Body of pancreas (tissue), 4 donors: ENCODE results near the gene TBL1X. TPM values are rescaled to one million over a fixed set of nuclear protein-coding genes. Genes with fewer than 3 reads are reported as not detected.

Source experiments
- ATAC-seq: fragments of 150-250 bp; one replicate; pipeline ENCODE4 v1.9.1; 2016
- DNase-seq, 4 donors: peaks; one replicate each; pipeline ENCODE4 v3.0.0-alpha.2; 2019
- H3K27ac ChIP-seq, 4 donors: fragments of 200-600 bp; sonication (generic); 1 replicate in 3 of 4; 2 replicates in 1 of 4; pipeline versions ENCODE4 v1.5.1 to v1.6.1; 2016 to 2019; ENCODE audit warnings: mild to moderate bottlenecking in 1 of 4, mixed read lengths in 1 of 4, moderate library complexity in 1 of 4
- H3K27me3 ChIP-seq, 2 donors: fragments of 200-600 bp; sonication (generic); one replicate each; pipeline ENCODE4 v1.6.0; 2016; ENCODE audit warnings: mild to moderate bottlenecking in 1 of 2
- H3K36me3 ChIP-seq, 2 donors: fragments of 200-600 bp; sonication (generic); replicated peaks in 1 of 2; 2 replicates each; pipeline ENCODE4 v1.5.1; 2016; ENCODE audit warnings: low read depth in 2 of 2; ENCODE audit not compliant: insufficient read depth in 1 of 2
- H3K4me1 ChIP-seq: fragments of 200-600 bp; sonication (generic); one replicate; pipeline ENCODE4 v1.6.0; 2016
- H3K4me3 ChIP-seq, 2 donors: fragments of 200-600 bp; sonication (generic); 1 replicate in 1 of 2; 2 replicates in 1 of 2; pipeline ENCODE4 v1.5.1; 2016 to 2019
- H3K9me3 ChIP-seq, 3 donors: fragments of 200-600 bp; sonication (generic); 1 replicate in 2 of 3; 2 replicates in 1 of 3; pipeline ENCODE4 v1.5.1; 2016
- POLR2A ChIP-seq, 3 donors: fragments of 450-650 bp; IDR thresholded peaks; one replicate each; pipeline ENCODE4 v1.6.1; 2016; ENCODE audit warnings: antibody characterized with exemption in 3 of 3, mild to moderate bottlenecking in 2 of 3
- WGBS, 2 donors: methylation state at CpG; one replicate each; pipeline ENCODE4 v1.1.5; 2017; 5-methylcytosine and 5-hydroxymethylcytosine counted together
- intact Hi-C: fragments of 100-400 bp; cut with DNase I; formaldehyde crosslinking; loops from one replicate; pipeline ENCODE4 v1.15.1; 2023
- total RNA-seq, 2 donors: library from RNA; depleted of rRNA; stranded (reverse); fragments of >200 nt; gene quantifications; one replicate each; pipeline ENCODE4 v1.1.0, GENCODE V29; 2016
- TF ChIP-seq, protein P1 (sequence below), 7 experiments: fragments of 450-650 bp in 4 of 7; fragments of 200-600 bp in 3 of 7; sonication (generic) in 3 of 7; IDR thresholded peaks; one replicate each; pipeline ENCODE4 v1.5.1; 2016 to 2019; ENCODE audit warnings: antibody characterized with exemption in 7 of 7

Gene TBL1X
- total RNA-seq, 2 donors from 2014 or later = 7.9 to 16.3 TPM

DNA sequence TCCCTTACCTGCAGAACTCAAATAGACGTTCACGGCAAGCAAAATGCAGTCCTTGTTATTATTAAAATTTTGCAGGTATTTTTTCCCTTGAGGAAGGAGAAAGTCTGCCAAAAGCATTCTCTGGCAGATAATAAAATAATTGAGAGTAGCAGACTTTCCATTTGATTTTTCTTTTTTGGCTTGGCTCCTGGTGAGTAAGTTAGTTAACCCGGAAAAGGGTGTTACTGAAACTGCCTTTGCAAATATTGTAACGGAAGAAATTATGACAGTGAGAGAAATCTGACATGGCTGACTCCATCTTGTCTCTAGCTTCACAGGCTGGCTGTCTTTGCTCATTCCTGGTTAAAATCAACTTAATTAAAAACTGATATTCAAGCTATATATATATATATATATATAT, 200.3 kb downstream of the TBL1X start:
- intact Hi-C loops = no loop called here
- Histone ChIP-seq H3K4me3 (no peak overlapping the region), H3K9me3 (no peaks in the 10 kb centered on the region), H3K27ac (no peak overlapping the region), H3K4me1 (no peaks in the 10 kb centered on the region), H3K36me3 (no peaks in the 10 kb centered on the region), H3K27me3 (no peaks in the 10 kb centered on the region)
- no peak for DNase-seq
- TF ChIP-seq, protein P1, sequence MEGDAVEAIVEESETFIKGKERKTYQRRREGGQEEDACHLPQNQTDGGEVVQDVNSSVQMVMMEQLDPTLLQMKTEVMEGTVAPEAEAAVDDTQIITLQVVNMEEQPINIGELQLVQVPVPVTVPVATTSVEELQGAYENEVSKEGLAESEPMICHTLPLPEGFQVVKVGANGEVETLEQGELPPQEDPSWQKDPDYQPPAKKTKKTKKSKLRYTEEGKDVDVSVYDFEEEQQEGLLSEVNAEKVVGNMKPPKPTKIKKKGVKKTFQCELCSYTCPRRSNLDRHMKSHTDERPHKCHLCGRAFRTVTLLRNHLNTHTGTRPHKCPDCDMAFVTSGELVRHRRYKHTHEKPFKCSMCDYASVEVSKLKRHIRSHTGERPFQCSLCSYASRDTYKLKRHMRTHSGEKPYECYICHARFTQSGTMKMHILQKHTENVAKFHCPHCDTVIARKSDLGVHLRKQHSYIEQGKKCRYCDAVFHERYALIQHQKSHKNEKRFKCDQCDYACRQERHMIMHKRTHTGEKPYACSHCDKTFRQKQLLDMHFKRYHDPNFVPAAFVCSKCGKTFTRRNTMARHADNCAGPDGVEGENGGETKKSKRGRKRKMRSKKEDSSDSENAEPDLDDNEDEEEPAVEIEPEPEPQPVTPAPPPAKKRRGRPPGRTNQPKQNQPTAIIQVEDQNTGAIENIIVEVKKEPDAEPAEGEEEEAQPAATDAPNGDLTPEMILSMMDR (IDR thresholded peaks at IDR 0.05) = no peak
- WGBS, 2 donors = 68 to 88% methylated on average over 4 of the region's 4 CpGs
- ATAC-seq = no peak

DNA sequence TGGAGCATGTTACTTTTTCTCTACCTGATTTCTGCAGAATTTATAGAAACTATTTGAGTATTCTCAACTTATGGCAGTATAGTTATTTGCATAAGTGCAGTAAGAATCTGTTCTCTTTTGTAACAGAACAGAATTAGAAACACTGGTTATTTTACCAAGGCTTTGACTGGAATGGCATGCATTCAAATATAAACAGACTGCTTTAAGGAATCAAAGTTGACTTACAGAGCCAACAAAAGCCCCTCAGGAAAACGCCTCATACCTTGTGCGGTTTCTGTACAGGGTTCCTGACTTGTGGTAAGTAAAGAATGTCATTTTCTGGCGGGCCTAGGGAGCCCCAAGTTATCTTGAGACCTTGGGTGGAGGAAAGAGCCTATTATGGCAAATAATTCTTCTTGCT, 203.7 kb downstream of the TBL1X start:
- DNase-seq (no peak), ATAC-seq (no peak)
- no peak overlapping the region for H3K27ac ChIP-seq
- TF ChIP-seq POLR2A (IDR thresholded peaks at IDR 0.05) = no peak
- TF ChIP-seq, protein P1 (IDR thresholded peaks at IDR 0.05) = no peak
- H3K27me3 ChIP-seq = no peaks in the 10 kb centered on the region
- H3K4me1 ChIP-seq = no peaks in the 10 kb centered on the region
- no peak overlapping the region for H3K4me3 ChIP-seq
- H3K9me3 ChIP-seq = no peaks in the 10 kb centered on the region
- intact Hi-C loops = no loop called here
- H3K36me3 ChIP-seq = no peaks in the 10 kb centered on the region
- 25 to 52% methylated on average over 3 of the region's 3 CpGs for WGBS, 2 donors

DNA sequence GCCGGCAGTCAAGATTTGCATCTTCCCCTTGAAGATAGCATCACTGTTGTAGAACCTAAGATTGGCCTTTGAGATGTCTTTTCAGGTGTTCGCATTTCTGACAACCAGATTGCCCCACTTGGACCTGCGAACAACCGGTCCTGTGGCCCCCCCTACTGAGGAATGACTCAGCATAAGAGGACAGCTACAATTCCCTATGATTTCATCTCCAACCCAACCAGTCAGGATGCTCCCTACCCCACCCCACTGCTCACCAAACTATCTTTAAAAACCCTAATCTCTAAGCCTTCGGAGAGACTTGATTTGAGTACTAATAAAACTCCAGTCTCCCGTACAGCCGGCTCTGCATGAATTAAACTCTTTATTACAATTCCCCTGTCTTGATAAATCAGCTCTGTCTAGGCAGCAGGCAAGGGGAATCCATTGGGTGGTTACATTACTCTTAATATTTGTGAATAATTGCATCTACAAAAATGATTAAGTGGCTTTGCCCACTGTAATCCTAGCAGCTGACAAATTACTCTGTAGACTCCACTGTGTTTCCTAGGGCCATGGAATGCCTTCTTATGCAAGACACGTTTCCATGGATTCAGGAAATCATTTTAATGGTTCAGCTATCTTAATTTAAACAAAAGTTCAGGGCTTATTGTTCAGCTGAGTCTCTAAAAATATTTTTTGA, 205.4 kb downstream of the TBL1X start:
- intact Hi-C loops = no loop called here
- no peaks in the 10 kb centered on the region for H3K36me3 ChIP-seq
- ATAC-seq (no peak), DNase-seq (no peak)
- H3K4me1 ChIP-seq = no peaks in the 10 kb centered on the region
- H3K9me3 ChIP-seq = no peaks in the 10 kb centered on the region
- no peak overlapping the region for H3K4me3 ChIP-seq
- no peak overlapping the region for H3K27ac ChIP-seq
- no peaks in the 10 kb centered on the region for H3K27me3 ChIP-seq
- 71% methylated on average over 8 of the region's 8 CpGs for WGBS, 2 donors
- TF ChIP-seq POLR2A (IDR thresholded peaks at IDR 0.05) = no peak
- TF ChIP-seq, protein P1 (IDR thresholded peaks at IDR 0.05) = no peak

DNA sequence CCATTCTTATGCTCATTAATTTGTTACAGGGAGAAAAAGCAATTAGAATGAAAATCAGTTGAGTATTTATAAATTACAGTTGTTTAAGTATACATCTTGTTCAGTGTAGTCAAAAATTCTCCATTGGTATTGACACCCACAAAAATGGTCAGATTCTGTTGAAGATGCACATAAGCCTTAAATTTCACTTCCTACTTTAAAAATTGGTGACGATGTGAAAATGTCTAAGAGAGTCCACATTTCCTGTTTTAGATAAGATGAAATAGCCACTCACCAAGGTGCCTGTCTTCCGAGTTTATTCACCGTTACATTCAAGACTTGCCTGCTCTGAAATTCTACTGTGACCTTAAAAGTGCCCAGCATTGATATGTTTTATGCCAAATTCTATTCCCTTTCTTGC, 207.1 kb downstream of the TBL1X start:
- TF ChIP-seq, protein P1 (IDR thresholded peaks at IDR 0.05) = no peak
- no peak for TF ChIP-seq POLR2A (IDR thresholded peaks at IDR 0.05)
- intact Hi-C loops = no loop called here

DNA sequence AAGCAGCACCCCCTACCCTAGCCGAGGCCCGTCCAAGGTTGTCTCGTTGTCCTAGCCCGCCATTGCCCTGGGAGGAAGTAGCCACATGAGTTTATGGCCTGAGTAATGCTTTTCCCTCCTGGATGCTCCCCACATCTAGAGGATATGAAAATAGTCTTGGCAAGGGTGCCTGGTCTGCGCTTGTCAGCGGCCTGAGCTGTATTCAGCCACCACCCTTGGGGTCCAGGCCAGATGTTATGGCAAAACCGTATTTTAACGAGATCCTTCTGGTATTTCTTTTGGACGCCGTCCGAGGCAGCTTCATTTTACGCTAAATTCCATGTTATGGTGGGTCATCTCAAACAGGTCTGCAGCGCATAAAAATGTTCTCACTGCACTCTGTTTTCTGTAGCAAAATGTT, 211.4 kb downstream of the TBL1X start:
- 75 to 86% methylated on average over 8 to 13 of the region's 13 CpGs for WGBS, 2 donors
- DNase-seq = no peak
- no peaks in the 10 kb centered on the region for H3K36me3 ChIP-seq
- H3K9me3 ChIP-seq = no peaks in the 10 kb centered on the region
- no peak overlapping the region for H3K4me3 ChIP-seq
- H3K27me3 ChIP-seq = no peaks in the 10 kb centered on the region
- intact Hi-C loops = no loop called here
- H3K4me1 ChIP-seq = no peaks in the 10 kb centered on the region
- no peak for ATAC-seq
- no peak overlapping the region for H3K27ac ChIP-seq
- TF ChIP-seq, protein P1 (IDR thresholded peaks at IDR 0.05) = no peak
- TF ChIP-seq POLR2A (IDR thresholded peaks at IDR 0.05) = no peak

More for the DNA sequence above, 207.1 kb downstream of the TBL1X start:
- Histone ChIP-seq H3K27ac (no peak overlapping the region), H3K9me3 (no peaks in the 10 kb centered on the region), H3K4me3 (no peak overlapping the region), H3K27me3 (no peaks in the 10 kb centered on the region), H3K4me1 (no peaks in the 10 kb centered on the region), H3K36me3 (no peaks in the 10 kb centered on the region)
- DNase-seq (no peak), ATAC-seq (no peak)
- 85 to 93% methylated on average over 3 of the region's 3 CpGs for WGBS, 2 donors
